GM23248 (cell line): ENCODE data around the gene GCH1.

Experiments
- EZH2 ChIP-seq: fragments of 200-600 bp; sonication (generic); IDR thresholded peaks from 2 replicates; pipeline ENCODE4 v1.6.1; 2018; ENCODE audit warnings: antibody characterized with exemption, mild to moderate bottlenecking; ENCODE audit not compliant: insufficient read depth, poor library complexity, severe bottlenecking
- EZH2phosphoT487 ChIP-seq: fragments of 200-600 bp; sonication (generic); IDR thresholded peaks from 2 replicates; pipeline ENCODE4 v1.6.1; 2018; ENCODE audit warnings: antibody characterized with exemption, moderate library complexity, mild to moderate bottlenecking, low read depth; ENCODE audit not compliant: insufficient read depth

DNA sequence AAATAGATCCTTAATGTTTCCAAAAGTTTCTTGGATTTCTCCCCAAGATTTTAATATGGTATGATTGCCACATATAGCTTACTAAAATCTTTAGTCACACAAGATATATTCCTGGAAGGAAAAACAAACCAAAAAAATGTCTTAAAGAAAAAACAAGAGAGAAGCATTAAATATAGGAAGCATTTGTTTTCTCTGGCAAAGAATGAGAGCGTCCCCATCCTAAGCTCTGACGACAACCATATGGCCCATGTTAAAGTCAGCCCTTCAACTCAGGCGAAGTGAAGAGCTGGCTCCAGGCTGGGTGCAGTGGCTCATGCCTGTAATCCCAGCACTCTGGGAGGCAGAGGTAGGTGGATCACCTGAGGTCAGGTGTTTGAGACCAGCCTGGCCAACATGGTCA is 35.6 kb downstream of the GCH1 start:
- TF ChIP-seq EZH2phosphoT487 (no peak), EZH2 (no peak)
